NCI-H524 treated with DMSO at 0.1 percent for 48 hours (cell line): ENCODE data around the gene CCBE1.
"Not testable (repeated sequence)": the region's sequence is repeated elsewhere in the genome, so short reads cannot be mapped to it uniquely, and the experiment has no call there.

Experiments
- DNase-seq: peaks from one replicate; lab custom pipeline; 2025; lab: John Stamatoyannopoulos, UW

Gene CCBE1

GRCh38 chr18:59697236-59697932, at the start of gene CCBE1:
CCBE1 (minus strand) TSS chr18:59697423.
- DNase-seq = no peak

- DNase-seq = no peak
These were observed 47.1 kb upstream of the CCBE1 start for GRCh38 chr18:59744271-59744721.

GRCh38 chr18:59743566-59743965, 46.3 kb upstream of the CCBE1 start:
- DNase-seq = no peak

- DNase-seq = no peak
These were observed 45.3 kb upstream of the CCBE1 start for GRCh38 chr18:59742325-59743111.

- no peak for DNase-seq
These were observed 42.9 kb upstream of the CCBE1 start for GRCh38 chr18:59740141-59740540.

- no peak for DNase-seq
These were observed 40.6 kb upstream of the CCBE1 start for GRCh38 chr18:59737776-59738300.

- DNase-seq = not testable (repeated sequence)
These were observed 40.1 kb upstream of the CCBE1 start for GRCh38 chr18:59737335-59737734.

GRCh38 chr18:59736061-59736460, 38.8 kb upstream of the CCBE1 start:
- no peak for DNase-seq

- DNase-seq = no peak
These were observed 38.1 kb upstream of the CCBE1 start for GRCh38 chr18:59735269-59735860.

GRCh38 chr18:59733421-59733820, 36.2 kb upstream of the CCBE1 start:
- no peak for DNase-seq

GRCh38 chr18:59730896-59731295, 33.7 kb upstream of the CCBE1 start:
- no peak for DNase-seq

GRCh38 chr18:59729781-59730180, 32.6 kb upstream of the CCBE1 start:
- DNase-seq = no peak

- DNase-seq = no peak
These were observed 31.6 kb upstream of the CCBE1 start for GRCh38 chr18:59728816-59729215.

GRCh38 chr18:59725142-59725541, 27.9 kb upstream of the CCBE1 start:
- DNase-seq = no peak

GRCh38 chr18:59724103-59724502, 26.9 kb upstream of the CCBE1 start:
- DNase-seq = no peak

GRCh38 chr18:59721931-59722330, 24.7 kb upstream of the CCBE1 start:
- no peak for DNase-seq

- no peak for DNase-seq
These were observed 24.0 kb upstream of the CCBE1 start for GRCh38 chr18:59721211-59721610.

GRCh38 chr18:59719544-59720181, 22.4 kb upstream of the CCBE1 start:
- no peak for DNase-seq

- no peak for DNase-seq
These were observed 21.4 kb upstream of the CCBE1 start for GRCh38 chr18:59718464-59719157.

- DNase-seq = no peak
These were observed 20.9 kb upstream of the CCBE1 start for GRCh38 chr18:59718108-59718463.

GRCh38 chr18:59717291-59717690, 20.1 kb upstream of the CCBE1 start:
- DNase-seq = no peak

- DNase-seq = no peak
These were observed 18.7 kb upstream of the CCBE1 start for GRCh38 chr18:59715966-59716369.
